Fibroblast of the aortic adventitia (primary cell): Measurements from ENCODE around the gene UTS2R. TPM values are rescaled to one million over a fixed set of nuclear protein-coding genes. Genes with fewer than 3 reads are reported as not detected.

ENCODE experiments used
- DNase-seq: peaks from one replicate; pipeline ENCODE4 v3.0.0-alpha.2; 2010; ENCODE audit warnings: low read depth
- H3K4me3 ChIP-seq: 2 replicates; pipeline ENCODE4 v1.5.1; 2011; ENCODE audit warnings: low read depth, mild to moderate bottlenecking, control low read depth, low read length, moderate library complexity
- CTCF ChIP-seq: IDR thresholded peaks from 2 replicates; pipeline ENCODE4 v1.5.1; 2011; ENCODE audit warnings: mild to moderate bottlenecking, low read length, control low read depth, inconsistent platforms; ENCODE audit not compliant: insufficient read depth
- small RNA-seq: library from RNA; depleted of rRNA; stranded (forward); fragments of <200 nt; gene quantifications from one replicate; pipeline ENCODE3, GENCODE V24; 2012
- total RNA-seq: library from RNA; depleted of rRNA; stranded (reverse); fragments of >200 nt; gene quantifications from 2 replicates; pipeline ENCODE4 v1.2.3, GENCODE V29; 2012; ENCODE audit warnings: low replicate concordance

Gene UTS2R
- total RNA-seq, 1 donor: not detected

DNA sequence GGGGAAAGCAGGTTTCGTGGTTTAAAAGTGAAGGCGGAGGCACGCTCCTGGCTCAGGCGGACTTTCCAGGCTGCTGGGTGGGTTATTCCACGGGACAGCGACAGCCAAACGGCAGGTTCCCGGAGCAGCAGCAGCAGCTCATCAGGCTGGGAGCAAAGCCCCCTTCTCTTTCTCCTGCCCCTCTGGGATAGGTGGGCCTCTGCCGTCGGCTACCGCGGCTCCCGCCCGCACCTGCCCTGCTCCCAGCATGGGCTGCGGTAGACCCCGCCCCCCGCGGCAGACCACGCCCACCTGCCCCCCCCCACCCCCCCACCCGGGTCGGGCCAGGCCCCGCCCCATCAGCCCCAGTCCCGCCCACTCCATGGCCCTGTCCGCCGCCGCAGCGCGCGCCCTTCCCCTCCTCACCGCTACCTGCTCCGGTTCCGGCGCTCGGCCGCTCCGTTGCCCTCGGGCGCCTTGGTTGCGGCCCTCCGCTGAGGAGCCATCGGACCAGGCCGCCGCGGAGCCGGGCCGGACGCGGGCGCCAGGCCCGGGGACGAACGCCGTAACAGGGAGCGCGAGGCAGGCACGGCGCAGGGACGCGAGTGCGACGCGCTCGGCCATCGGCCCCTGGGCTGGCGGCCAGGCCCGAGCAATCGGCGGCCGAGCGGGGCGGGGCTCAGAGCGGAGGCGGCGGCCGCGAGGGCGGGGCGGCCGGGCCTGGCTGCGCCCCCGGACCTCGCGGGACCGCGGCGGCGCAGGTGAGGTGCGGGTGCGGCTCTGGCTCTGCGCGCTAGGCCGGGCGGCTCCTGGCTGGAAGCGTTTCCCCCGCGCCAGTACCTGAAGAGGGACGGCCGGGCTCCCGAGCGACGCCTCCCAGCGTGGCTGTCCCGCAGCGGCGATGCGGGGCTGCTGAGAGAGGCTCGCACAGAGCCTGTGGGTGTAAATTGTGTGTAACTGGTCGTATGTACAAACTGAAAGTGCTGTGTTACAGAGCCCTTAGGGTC lies 46.7 kb downstream of the UTS2R start, which contains the start of the genes HEXD and OGFOD3:
TSS of gene HEXD (plus strand) at position 347 of the 986 bp plus-strand sequence. CDS start 1,453 bp downstream, outside the sequence.
TSS of gene OGFOD3 (minus strand) at position 586 of the 986 bp plus-strand sequence. CDS start at position 485, 101 bp downstream.
- peak; percentile 63 for DNase-seq
- no peak for TF ChIP-seq CTCF
- H3K4me3 ChIP-seq: peak within 1 kb of the TSS; percentile 83

- DNase-seq: peak; percentile 17
- no peak for TF ChIP-seq CTCF
- peak overlapping the region; percentile 19 for H3K4me3 ChIP-seq
Measured at GRCh38 chr17:82419540-82419939, 48.0 kb downstream of the UTS2R start.

- H3K4me3 ChIP-seq: no peak overlapping the region
- peak; percentile 64 for DNase-seq
- TF ChIP-seq CTCF: peak; percentile 78
Measured at GRCh38 chr17:82424001-82424862, 52.7 kb downstream of the UTS2R start.

- H3K4me3 ChIP-seq: no peak overlapping the region
- DNase-seq: no peak
- no peak for TF ChIP-seq CTCF
Measured at GRCh38 chr17:82424863-82425159, 53.2 kb downstream of the UTS2R start.

Small RNAs within 50 kb of the gene (small RNA-seq; reads per million reads assigned to genes)
- gene RF00019: not detected

Other genes starting within 250 kb of the UTS2R start
- gene CCDC57, start 158.9 kb upstream of the UTS2R start, total RNA-seq: 15.2 and 37.4 TPM in 2 replicates
- 13.0 and 44.6 TPM in 2 replicates for gene SLC16A3, start 142.7 kb upstream of the UTS2R start, total RNA-seq
- gene CSNK1D, start 98.1 kb upstream of the UTS2R start, total RNA-seq: 28.9 and 52.7 TPM in 2 replicates
- not detected in 2 replicates for gene CD7, start 54.2 kb upstream of the UTS2R start, total RNA-seq
- 9.8 and 34.2 TPM in 2 replicates for gene SECTM1, start 38.0 kb upstream of the UTS2R start, total RNA-seq
- gene TEX19, start 12.5 kb upstream of the UTS2R start, total RNA-seq: not detected in 2 replicates
- gene HEXD, start 46.6 kb downstream of the UTS2R start, total RNA-seq: 9.4 and 30.0 TPM in 2 replicates
- 18.7 and 80.2 TPM in 2 replicates for gene OGFOD3, start 46.8 kb downstream of the UTS2R start, total RNA-seq
- gene CYBC1, start 79.0 kb downstream of the UTS2R start, total RNA-seq: 46.4 and 119 TPM in 2 replicates
- gene NARF, start 87.0 kb downstream of the UTS2R start, total RNA-seq: 27.9 and 35.0 TPM in 2 replicates
- gene FOXK2, start 148.0 kb downstream of the UTS2R start, total RNA-seq: 7.3 and 28.2 TPM in 2 replicates